KG1 (cell line): Measurements from ENCODE around the gene RABGGTA.

ENCODE experiments used
- DNase-seq: peaks from one replicate; lab custom pipeline; 2025; lab: John Stamatoyannopoulos, UW

Gene RABGGTA

DNA sequence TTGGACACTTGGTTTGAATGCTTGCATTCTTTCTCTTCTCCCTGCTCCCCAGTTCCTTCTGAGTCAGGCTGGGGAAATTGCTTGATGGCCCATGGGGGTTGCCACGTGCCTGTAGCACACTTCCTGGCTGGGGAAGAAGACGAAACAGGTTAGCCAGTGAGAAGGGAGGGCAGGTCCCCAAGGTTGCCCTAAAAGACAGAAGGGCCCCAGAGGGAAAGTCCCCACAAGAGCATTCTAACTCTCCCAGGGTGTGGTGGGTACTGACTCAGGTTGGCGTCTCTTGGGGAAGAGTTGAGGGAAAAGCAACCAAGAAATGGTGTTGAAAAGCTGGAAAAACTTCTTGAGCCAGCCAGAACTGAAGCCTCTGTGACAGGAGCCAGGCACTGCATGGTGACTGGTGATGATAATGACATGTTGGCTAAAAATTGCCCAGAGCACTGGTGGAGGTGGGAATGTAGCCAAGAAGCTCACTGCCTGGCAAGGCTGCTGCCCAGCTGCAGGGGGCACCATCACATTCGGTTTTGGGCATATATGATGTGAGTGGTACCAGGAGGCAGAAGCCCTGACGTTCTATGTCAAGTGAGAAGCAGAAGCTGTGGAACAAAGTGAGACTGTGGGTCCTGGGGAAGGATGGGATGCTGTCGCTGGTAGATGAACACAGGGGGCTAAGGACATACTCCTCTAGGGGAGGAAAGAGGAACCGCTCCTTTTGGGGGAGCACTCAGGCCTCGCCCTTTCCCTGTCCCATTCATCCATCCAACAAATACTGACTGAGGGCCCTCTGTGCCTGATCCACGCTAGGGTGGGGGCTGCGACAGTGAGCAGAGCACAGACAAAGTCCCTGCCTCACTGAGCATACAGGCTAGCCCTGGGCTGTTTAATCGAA lies 8.1 kb upstream of the RABGGTA start:
- DNase-seq, result no peak

DNA sequence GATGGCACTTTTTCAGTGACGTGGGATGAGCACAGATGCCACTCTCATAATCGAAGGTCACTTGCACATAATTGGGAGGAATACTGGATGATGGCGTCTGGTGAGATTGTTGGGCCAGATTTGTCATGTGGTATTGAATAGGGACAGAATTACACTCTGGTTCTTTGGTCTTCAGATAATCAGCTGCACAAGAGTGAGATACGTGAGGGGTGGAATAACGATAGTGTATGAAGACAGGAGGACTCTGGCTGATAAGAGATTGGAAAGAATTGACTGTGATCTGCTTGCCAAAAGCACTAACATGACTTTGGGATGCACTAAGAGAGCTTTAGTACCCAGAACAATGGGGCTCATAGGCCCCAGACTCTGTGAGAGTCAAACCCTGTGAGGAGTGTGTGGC lies 7.0 kb upstream of the RABGGTA start:
- no peak for DNase-seq

DNA sequence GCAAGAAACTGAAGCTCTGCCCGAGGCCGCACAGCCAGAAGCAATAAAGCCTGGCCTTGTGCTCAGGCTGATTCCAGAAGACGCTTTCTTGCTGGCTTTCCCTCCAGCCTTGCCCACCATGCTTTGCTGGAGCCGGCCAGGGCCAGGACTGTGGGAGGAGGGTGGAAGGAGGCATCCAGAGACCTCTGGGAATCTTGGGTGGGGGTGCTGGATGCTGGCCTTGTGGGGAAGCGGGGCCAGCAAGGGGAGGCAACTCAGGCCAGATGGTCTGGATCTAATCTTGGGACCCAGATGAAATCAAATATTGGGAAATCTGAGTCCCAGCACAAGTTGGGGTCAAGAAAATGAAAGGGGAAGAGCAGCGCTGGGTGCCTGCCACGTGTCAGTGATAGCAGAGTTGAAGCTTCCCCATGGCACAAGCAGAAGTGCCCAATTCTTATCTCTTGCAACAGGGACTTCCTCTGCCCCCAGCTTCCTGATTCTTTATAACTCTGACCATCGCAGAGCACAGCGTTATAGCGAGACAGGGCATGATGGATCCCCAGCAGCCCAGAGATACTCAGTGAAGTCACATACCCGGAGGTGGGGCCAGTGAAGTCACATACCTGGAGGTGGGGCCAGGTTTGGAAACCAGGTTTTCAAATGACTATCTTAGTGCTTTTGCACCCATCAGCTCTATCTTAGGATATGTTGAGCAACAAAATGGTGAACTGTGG lies 6.4 kb upstream of the RABGGTA start:
- peak; percentile 29 for DNase-seq

DNA sequence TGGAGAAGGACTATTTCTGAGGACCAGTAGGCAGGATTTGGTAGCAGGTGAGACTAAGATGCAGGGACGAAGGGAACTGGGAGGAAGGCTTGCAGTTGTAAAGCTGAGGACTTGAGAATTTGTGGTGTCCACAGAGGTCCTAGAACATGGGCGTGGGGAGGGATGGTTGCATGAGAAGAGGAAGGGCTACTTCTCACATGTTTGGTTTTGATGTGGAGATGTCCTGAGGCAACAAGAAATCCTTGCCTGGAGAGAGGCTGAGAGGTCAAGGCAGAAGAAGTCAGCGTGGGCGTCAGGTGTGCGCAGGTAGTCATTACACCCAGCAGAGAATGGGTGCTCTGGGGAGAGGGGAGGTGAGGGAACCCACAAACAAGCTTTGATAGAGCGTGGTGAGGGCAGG lies 5.7 kb upstream of the RABGGTA start:
- no peak for DNase-seq

DNA sequence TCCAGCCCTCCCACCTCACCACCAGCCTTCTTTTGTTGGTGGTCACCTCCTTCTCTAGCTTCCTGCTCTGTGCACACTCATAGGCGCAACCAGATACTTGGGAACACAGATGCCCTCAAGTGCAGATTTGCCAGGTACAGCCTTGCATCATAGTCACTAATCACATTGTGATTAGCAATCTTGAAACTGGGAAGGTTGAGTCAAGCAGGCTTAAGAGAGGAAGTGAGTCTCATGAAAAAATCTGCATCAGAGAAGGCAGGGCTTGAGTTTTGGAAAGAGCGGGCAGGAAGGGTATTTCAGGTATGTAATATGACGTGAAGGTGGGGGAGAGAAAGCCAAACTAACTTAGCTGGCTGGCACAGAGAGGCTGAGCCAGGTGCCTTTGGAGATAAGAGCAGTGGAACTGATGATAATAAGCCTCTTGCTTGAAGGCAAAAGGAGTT lies 2.7 kb upstream of the RABGGTA start:
- no peak for DNase-seq

DNA sequence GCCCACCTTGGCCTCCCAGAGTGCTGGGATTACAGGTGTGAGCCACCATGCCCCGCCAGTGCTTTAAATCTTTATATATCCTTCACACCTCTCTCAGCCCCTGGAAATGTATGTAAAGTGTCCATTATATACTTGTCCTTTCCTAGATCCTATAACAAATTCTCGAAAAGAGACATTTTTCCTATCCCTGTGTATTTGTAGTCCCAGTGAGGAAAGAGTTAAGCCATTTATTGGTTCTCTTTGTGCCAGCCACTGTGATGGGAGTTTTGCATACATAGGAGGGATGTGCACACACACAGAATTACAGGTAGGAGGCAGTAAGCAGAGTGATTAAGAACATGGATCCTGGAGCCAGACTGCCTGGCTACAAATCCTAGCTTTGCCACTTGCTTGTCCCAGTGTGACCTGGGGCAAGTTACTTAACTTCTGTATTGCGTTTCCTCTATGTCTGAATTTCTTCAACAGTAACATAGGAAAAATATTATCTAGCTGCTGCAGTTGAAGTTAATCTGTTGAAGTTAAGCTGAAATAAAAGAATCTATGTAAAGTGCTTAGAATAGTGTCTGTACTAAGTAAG lies 2.1 kb upstream of the RABGGTA start:
- DNase-seq, result no peak

DNA sequence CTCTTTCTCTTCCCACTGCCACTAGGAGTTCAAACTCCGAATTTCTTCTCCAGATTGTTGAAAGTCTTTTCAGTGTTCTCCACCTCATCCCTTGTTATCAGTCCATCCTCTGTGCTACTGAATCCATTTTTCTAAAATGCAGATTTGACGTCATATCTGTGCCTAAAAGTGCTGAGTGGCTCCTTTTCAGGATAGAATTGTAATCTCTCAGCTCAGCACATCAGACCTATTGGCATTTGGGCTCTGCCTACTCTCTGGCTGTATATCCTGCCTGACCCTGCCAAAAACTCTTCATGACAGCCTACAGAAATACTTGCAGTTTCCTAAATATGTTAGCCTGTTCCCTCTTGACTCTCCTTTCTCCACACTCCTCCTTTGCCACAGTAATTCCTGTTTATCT lies 1.1 kb upstream of the RABGGTA start:
- DNase-seq, result no peak

DNA sequence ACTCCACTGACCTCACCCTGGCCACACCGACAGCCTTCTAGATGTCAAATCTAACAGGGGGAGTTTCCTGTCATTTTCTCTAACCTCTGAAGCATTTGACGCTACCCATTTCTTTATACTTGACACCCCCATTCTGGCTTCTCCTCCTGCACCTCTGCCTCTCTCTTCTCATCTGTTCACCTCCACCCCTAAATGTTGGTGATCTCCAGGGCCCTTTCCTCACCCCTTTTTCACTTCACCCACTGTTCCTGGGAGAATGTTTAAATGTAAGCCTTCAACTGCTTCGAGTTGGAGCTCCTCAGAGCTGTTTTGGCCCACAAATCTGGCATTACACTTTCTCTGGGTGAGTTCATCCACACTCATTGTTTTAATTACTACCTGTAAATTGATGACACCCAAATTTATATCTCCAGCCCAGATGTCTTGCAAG lies 452 bp upstream of the RABGGTA start:
- no peak for DNase-seq

DNA sequence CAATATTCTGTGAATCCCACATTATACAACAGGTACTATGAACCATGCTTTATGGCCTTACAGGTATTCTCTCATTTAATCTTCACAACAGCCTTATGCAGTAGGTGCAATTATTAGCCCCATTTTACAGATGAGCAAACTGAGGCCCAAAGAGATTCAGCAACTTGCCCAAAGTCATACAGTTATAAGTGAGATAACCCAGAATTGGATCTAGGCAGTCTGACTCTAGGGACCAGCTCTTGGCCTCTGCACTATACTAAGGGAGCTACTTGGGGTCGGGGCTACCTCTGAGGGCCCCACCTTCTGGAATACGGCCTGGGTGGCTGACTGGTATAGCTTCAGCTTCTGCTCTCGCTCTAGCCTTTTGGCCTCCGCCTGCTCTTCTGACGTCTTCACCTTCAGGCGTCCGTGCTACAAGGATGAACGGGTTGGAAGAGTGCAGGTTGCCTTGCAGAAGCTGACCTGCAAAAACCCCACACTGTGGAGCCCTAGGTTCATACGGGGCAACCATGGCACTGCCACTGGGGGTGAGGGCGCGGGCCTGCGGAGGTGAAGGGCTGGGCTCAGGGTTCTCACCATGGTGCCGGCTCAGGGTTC lies 762 bp downstream of the RABGGTA start:
- DNase-seq, result no peak

DNA sequence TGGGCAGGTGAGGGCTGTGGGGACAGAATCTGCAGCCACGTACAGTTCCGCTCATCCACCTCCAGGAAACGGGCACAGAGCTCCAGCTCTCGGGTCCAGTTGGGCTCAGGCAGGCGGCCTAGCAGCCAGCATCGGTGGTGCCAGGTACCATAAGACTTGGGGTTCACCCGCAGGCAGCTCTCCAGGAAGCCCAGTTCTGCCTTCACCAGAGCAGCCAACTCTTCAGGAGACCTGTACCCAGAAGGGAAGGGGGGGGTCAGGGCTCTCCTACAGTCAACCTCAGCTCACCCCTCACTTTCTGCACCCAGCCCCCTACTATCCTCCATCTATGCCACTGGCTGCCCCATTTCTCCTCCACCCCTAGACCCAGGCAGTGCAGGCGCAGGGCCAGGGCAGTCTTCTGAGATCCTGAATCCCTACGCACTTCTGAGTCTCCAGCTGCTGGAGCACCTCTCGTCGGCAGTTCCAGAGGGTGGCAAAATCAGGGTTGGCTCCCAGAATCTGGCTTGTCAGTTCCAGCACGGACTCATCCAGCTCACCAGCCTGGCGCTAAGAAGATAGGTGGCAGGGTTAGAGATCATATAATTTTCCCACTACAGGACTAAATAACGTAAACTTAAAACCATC lies 1.4 kb downstream of the RABGGTA start:
- DNase-seq, result no peak

DNA sequence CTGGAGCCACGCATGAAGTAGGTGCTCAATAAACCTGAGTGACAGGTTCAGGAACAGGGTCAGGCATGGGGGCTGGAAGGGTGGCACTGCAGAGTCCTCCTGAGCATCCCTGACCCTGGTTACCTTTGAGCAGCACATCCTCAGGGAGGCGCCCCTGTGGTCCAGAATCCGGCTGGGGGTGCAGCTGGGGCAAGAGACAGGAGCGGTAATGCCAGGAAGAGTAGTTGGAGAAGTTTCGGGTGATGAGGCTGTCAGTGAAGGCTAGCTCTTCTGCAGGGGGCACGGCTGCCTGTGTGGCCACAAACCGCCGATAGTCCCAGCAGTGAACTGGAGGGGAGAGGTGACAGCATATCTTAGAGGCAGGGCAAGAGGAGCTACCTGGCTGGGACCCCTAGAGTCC lies 2.0 kb downstream of the RABGGTA start:
- no peak for DNase-seq

DNA sequence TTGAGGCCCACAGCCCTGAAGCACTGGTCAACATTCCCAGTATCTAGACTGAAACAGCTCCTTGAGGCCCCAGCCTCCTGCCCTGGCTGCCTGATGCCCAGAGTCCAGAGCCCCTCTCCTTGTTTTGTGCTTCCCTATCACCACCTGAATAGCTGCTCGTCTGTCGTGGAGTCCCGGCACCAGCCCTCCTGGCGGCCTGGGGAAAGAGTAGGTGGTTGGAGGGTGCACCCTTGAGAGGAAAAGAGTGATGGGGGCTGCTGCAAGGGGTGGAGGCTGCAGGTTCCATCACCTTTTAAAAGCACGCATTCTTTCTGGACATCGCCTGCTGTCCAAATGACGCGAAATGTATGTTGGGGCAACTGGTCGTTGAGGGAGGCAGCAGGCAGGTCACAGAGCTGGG lies 3.2 kb downstream of the RABGGTA start:
- DNase-seq, result no peak

DNA sequence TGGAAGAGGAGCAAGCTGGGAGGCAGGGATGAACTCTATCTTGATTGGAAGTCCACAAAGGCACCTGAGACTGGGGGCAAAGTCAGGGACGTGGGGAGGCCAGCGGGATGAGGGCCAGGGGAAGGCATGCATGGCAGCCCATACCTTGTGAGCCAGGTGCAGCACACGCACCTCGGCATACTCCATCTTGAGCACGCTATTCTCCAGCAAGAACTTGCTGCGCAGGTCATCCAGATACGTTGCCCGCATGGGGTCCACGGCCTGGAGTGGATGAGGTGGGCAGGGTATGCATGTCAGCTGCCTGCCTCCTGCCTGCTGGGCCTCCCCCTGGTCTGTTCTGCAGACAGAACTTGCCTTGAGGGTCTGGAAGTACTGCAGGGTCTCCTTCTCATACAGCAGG lies 3.9 kb downstream of the RABGGTA start:
- no peak for DNase-seq

DNA sequence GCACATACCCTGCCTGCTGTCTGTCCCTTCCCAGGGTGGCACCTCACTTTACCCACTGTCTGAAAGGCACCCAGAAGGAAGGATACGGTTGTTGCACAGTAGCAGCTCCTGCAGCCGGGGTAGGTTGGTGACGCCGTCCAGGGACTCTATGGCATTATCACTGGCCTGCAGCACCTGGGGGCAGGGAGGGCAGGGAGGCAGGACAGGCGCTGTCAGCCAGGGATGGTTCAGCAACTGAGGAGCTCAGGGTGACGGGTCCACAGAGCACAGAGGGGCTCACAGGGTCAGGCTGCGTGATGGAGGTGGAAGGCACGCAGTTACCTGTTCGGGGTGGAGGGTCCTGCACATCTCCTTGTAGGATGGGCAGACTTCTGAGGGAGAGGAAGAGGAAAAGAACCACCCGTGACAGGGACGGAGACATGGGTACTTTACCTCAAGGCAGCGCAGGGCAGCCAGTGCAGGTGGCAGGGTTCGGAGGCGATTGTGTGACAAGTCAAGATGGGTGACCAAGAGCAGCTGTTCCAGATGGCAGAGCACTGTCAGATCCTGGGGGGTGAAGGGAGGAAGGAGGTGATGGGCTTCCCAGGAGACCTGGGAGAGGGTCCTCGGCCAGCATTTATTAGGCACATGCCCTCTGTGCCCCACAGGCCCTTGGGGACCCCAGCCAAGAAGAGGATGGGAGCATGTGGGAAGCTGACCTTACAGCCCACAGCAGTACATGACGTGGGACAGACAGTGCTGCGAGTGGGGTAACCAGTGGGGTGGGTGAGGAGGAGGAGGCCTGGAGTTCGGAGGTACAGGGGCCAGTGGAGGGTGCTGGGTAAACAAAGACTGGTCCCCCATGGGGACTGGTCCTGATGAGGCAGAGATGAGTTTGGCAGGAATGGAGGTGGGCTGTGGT lies 4.8 kb downstream of the RABGGTA start:
- no peak for DNase-seq

DNA sequence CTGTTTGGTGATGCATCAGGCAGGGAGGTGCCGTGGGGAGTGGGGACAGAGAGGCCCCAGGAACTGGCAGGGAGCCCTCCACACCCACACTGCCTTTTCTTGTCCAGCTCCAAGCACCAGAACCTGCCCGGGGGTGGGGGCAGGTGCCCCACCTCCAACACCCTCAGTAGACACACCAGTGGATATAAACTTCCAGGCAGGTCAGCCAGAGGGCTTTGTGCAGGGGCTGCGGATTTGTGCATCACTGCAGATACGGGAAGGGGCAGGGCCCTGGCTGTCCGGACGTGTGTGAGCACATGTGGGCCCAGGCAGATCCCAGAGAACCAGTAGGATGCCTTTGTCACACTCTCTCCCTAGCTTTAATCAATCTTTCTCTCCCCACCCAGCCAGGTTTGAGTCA lies 7.1 kb downstream of the RABGGTA start:
- DNase-seq, result no peak

DNA sequence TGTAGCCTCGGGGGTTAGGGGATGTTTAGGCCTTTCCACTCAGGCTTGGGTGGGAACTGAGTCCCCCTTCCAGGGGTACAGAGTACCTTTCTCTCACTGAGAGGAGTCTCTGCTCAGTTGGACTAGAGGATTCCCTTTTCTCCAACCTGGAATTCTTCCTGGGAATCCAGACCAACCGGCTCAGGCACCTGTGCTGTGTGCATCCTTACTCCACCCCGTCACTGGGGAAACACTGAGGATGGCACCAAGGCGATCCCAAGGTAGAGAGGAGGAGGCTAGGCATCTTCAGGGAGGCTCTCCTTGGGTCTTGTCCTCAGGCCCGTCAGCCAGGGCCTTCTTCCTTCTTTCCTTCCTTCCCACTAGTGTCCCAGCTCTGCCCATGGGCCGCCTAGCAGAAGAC lies 7.5 kb downstream of the RABGGTA start:
- DNase-seq, result no peak

DNA sequence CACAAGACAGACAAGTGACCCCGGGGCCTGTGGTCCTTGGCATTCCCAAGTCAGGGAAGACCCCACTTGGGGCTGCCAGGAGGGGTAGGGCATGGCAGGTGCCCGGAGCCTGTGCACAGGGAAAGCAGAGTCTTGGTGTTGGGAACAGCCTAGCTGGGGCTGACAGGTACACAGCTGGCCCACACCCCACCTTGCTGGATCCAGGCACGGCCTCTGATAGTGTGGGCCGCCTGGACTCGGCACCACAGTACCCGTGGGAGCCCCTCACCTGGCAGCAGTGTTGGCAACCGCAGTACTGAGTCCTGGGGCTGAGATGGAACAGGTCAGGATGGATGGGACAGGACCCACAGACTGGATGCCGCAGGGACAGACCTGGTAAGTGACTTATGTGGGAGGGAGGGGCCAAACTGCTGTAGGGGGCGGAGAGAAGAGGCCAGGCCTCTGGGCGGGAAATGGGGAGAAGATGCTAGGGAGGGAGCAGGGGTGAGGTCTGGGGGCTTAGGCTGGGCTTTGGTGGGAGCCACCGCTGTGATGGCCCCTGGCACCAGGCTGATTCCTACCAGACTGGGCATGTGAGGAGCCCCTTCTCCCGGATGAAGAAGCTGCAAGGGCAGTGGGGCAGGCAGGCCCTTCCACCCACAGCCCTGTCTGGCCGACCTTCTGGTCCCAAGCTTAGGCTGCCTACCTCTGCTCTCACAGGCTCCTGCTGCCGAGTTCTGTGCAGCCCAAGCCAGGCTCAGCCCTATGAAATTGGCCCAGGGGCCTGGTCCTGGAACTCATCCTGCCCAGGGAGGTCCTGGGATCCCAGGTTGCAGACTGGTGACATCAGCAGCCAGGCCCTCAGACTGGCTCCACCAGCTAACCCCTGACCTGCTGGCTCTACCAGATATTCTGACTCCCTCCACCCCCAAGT lies 8.3 kb downstream of the RABGGTA start, which contains the start of gene TGM1:
Gene TGM1, minus strand, starts transcription at position 357 of the 913 bp plus-strand sequence. CDS start 825 bp downstream, outside the sequence.
- DNase-seq, result no peak

DNA sequence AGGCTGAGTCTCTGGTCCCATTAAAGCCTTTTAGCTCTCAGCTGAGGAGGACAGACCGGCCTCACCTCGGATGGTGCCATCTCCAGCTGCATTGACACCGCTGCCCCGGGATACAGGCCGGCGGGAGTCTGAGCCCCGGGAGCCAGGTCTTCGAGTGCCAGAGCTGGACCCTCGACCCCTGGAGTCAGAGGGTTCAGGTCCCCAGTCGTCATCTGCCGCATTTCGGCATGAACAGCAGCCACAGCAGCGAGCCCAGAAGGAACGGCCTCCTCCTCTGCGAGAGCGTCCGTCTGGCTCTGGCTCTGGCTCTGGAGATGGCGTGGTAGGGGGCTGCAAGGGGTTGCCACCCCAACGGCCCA lies 9.4 kb downstream of the RABGGTA start:
- DNase-seq, result no peak

DNA sequence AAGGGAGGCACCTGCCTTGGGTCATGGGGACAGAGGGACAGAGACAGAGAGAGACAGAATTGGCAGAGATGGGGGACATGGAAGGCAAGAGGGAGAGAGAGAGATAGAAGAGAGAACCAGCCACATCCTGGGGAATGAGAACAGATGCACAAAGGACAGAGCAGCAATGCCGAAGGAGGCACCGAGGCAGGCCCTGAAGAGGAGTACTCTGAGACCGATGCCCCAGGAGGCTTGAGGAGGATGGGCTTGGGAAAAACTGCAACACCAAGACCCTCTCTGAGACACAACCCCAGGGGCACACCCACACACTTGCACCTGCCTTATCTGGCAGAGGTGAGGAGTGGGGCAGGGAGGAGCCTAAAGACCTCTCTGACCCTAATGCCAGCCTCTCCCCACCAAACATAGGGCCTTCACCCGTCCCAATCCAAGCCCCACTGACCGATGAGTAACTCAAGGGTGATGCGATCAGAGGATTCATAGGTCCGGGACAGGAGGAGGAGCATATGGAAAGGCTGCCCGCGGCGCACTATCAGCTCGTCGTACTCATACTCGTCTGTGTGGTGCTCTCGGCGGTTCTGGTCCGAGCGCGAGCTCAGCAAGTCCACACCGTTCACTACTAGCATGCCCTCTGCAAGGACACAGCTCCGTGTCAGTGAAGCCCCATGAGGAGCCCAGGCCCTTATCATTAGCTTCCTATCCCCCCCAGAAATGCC lies 10.0 kb downstream of the RABGGTA start:
- DNase-seq, result no peak
